Mammary epithelial cell (primary cell): ENCODE data around the gene SLC22A17.

Experiments used
- EZH2 ChIP-seq: IDR thresholded peaks from 2 replicates; pipeline ENCODE4 v1.6.1; 2012; ENCODE audit warnings: low read length, inconsistent platforms, borderline replicate concordance
- TF ChIP-seq, protein P1 (sequence below), 2 donors: IDR thresholded peaks in 1 of 2; conservative IDR thresholded peaks in 1 of 2; 2 replicates each; pipeline ENCODE4 v1.5.1; 2011 to 2012; ENCODE audit warnings: inconsistent platforms in 2 of 2, low read length in 2 of 2, mild to moderate bottlenecking in 2 of 2, control low read depth in 1 of 2, low read depth in 1 of 2; ENCODE audit not compliant: insufficient read depth in 1 of 2; ENCODE audit errors: extremely low read depth in 1 of 2

DNA sequence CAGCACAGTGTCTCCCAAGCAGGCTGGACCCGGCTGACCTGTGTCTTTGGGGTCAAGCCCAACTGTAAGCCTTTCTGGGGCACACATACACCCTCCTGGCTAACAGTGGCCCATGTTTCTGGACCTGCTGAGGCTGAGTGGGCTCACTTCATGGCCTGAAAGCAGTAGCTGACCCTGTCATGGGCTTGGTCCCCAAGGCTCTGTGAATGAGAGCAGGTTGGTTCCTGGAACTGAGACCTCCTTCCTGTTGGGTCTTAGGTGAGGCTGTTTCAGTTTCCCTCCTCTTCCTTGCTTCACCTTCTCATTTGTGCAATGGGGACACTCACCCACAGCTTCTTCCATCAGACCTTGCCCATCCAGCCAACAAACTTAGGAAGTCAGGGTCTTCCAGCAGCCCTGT, 19.2 kb upstream of the SLC22A17 start:
- TF ChIP-seq, protein P1, sequence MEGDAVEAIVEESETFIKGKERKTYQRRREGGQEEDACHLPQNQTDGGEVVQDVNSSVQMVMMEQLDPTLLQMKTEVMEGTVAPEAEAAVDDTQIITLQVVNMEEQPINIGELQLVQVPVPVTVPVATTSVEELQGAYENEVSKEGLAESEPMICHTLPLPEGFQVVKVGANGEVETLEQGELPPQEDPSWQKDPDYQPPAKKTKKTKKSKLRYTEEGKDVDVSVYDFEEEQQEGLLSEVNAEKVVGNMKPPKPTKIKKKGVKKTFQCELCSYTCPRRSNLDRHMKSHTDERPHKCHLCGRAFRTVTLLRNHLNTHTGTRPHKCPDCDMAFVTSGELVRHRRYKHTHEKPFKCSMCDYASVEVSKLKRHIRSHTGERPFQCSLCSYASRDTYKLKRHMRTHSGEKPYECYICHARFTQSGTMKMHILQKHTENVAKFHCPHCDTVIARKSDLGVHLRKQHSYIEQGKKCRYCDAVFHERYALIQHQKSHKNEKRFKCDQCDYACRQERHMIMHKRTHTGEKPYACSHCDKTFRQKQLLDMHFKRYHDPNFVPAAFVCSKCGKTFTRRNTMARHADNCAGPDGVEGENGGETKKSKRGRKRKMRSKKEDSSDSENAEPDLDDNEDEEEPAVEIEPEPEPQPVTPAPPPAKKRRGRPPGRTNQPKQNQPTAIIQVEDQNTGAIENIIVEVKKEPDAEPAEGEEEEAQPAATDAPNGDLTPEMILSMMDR (conservative IDR thresholded peaks at IDR 0.05 in 1 of 2, IDR thresholded peaks at IDR 0.05 in 1 of 2; ENCODE audit: extremely low read depth in 1 of 2, insufficient read depth in 1 of 2, low read depth in 1 of 2, low read length in 2 of 2) = no peak
- TF ChIP-seq EZH2 = no peak
